DMS 273 treated with DMSO at 0.1 percent for 48 hours (cell line): ENCODE results near the gene RCCD1.
"Not testable (repeated sequence)": the region's sequence is repeated elsewhere in the genome, so short reads cannot be mapped to it uniquely, and the experiment has no call there.

Experiments
- DNase-seq: peaks from one replicate; lab custom pipeline; 2025; lab: John Stamatoyannopoulos, UW

RCCD1 gene

GRCh38 chr15:90918034-90918788 is 36.5 kb upstream of the RCCD1 start:
- DNase-seq: no peak

- DNase-seq: no peak
Measured at GRCh38 chr15:90918835-90919234, 35.8 kb upstream of the RCCD1 start.

- no peak for DNase-seq
Measured at GRCh38 chr15:90921887-90922286, 32.8 kb upstream of the RCCD1 start.

GRCh38 chr15:90922712-90923322 is 31.9 kb upstream of the RCCD1 start:
- DNase-seq: not testable (repeated sequence)

GRCh38 chr15:90924375-90924774 is 30.3 kb upstream of the RCCD1 start:
- no peak for DNase-seq

GRCh38 chr15:90926766-90927165 is 27.9 kb upstream of the RCCD1 start:
- DNase-seq: not testable (repeated sequence)

GRCh38 chr15:90928106-90928505 is 26.6 kb upstream of the RCCD1 start:
- DNase-seq: not testable (repeated sequence)

GRCh38 chr15:90929246-90930019 is 25.3 kb upstream of the RCCD1 start:
- DNase-seq: no peak

GRCh38 chr15:90930861-90931574 is 23.7 kb upstream of the RCCD1 start:
- DNase-seq: no peak

- no peak for DNase-seq
Measured at GRCh38 chr15:90931575-90931827, 23.2 kb upstream of the RCCD1 start.

- DNase-seq: peak; percentile 33
Measured at GRCh38 chr15:90931828-90932659, 22.6 kb upstream of the RCCD1 start, which contains the start of gene HDDC3. Gene HDDC3, minus strand, starts transcription at chr15:90932549. Its CDS starts 9 bp downstream, at chr15:90932540.

- no peak for DNase-seq
Measured at GRCh38 chr15:90932660-90932991, 22.1 kb upstream of the RCCD1 start.

- DNase-seq: no peak
Measured at GRCh38 chr15:90933301-90933700, 21.4 kb upstream of the RCCD1 start.

GRCh38 chr15:90934256-90934948 is 20.3 kb upstream of the RCCD1 start:
- peak; percentile 35 for DNase-seq

- DNase-seq: peak; percentile 30
Measured at GRCh38 chr15:90934949-90935751, 19.5 kb upstream of the RCCD1 start, which contains the start of gene UNC45A. Gene UNC45A, plus strand, starts transcription at chr15:90935285. Its CDS starts 40 bp downstream, at chr15:90935325.

- DNase-seq: no peak
Measured at GRCh38 chr15:90936823-90937222, 17.9 kb upstream of the RCCD1 start.

GRCh38 chr15:90938261-90938660 is 16.4 kb upstream of the RCCD1 start:
- DNase-seq: no peak

- no peak for DNase-seq
Measured at GRCh38 chr15:90939756-90940155, 14.9 kb upstream of the RCCD1 start.

GRCh38 chr15:90941038-90941437 is 13.6 kb upstream of the RCCD1 start:
- no peak for DNase-seq
